Measurements from ENCODE around the gene ETV3. TPM values are rescaled to one million over a fixed set of nuclear protein-coding genes. Genes with fewer than 3 reads are reported as not detected.

ETV3 gene
- total and polyA plus RNA-seq, 8 donors = 3.8 to 30.8 (median 11.5) TPM

DNA sequence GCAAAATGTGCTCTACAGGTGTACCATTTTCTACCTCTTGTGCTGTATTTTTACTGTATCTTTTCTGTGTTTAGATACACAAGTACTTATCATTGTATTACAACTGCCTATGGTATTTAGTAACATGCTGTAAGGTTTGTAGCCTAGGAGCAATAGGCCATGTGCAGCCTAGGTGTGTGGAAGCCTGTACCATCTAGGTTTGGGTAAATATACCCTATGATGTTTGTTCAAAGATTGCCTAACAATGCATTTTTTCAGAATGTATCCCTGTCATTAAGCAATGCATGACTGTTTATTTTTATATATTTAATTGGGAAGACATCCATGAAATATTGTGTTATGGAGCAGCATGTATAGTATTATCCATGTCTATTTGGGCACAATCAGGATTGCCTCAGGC lies 49.6 kb downstream of the ETV3 start:
- Histone ChIP-seq H3K4me1 (peaks cover 3 to 15% (median 11%) of the 10 kb centered on the region in 4 donors), H3K27ac (no peak overlapping the region), H3K36me3 (no peaks in the 10 kb centered on the region), H3K27me3 (peaks cover 0 to 5% (median 0%) of the 10 kb centered on the region in 3 donors), H3K9me3 (no peaks in the 10 kb centered on the region), H3K4me3 (no peak overlapping the region)
- intact Hi-C loops (cut with DNase I; ENCODE audit: low total_unique reads) = loop anchor here (2.0 kb wide), 1 partner anchor 68 kb away; no protein-coding TSS in a partner anchor
- TF ChIP-seq POLR2AphosphoS5 (IDR thresholded peaks at IDR 0.05) = peak in 1 of 3 donors; percentile 12
- TF ChIP-seq, protein P1, sequence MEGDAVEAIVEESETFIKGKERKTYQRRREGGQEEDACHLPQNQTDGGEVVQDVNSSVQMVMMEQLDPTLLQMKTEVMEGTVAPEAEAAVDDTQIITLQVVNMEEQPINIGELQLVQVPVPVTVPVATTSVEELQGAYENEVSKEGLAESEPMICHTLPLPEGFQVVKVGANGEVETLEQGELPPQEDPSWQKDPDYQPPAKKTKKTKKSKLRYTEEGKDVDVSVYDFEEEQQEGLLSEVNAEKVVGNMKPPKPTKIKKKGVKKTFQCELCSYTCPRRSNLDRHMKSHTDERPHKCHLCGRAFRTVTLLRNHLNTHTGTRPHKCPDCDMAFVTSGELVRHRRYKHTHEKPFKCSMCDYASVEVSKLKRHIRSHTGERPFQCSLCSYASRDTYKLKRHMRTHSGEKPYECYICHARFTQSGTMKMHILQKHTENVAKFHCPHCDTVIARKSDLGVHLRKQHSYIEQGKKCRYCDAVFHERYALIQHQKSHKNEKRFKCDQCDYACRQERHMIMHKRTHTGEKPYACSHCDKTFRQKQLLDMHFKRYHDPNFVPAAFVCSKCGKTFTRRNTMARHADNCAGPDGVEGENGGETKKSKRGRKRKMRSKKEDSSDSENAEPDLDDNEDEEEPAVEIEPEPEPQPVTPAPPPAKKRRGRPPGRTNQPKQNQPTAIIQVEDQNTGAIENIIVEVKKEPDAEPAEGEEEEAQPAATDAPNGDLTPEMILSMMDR (IDR thresholded peaks at IDR 0.05) = no peak
- no peak for DNase-seq

GRCh38 chr1:157087030-157087429 lies 51.2 kb downstream of the ETV3 start:
- no peaks in the 10 kb centered on the region for H3K36me3 ChIP-seq
- peaks cover 0 to 5% (median 0%) of the 10 kb centered on the region in 3 donors for H3K27me3 ChIP-seq
- no peaks in the 10 kb centered on the region for H3K9me3 ChIP-seq
- WGBS, 5 donors = 86 to 95% (median 92%) methylated on average over 5 of the region's 5 CpGs
- no peak overlapping the region for H3K27ac ChIP-seq
- H3K4me1 ChIP-seq = peaks cover 0 to 12% (median 3%) of the 10 kb centered on the region in 4 donors
- TF ChIP-seq, protein P1 (IDR thresholded peaks at IDR 0.05) = no peak
- TF ChIP-seq POLR2A (IDR thresholded peaks at IDR 0.05) = no peak
- TF ChIP-seq EP300 (IDR thresholded peaks at IDR 0.05) = no peak
- no peak for TF ChIP-seq POLR2AphosphoS5 (IDR thresholded peaks at IDR 0.05)
- intact Hi-C loops (cut with DNase I; ENCODE audit: low total_unique reads) = no loop called here
- H3K4me3 ChIP-seq = no peak overlapping the region
- DNase-seq = no peak

- no peak overlapping the region for H3K4me3 ChIP-seq
- intact Hi-C loops (cut with DNase I; ENCODE audit: low total_unique reads) = no loop called here
- H3K27me3 ChIP-seq = peaks cover 0 to 5% (median 0%) of the 10 kb centered on the region in 3 donors
- no peak overlapping the region for H3K27ac ChIP-seq
- peaks cover 0 to 12% (median 3%) of the 10 kb centered on the region in 4 donors for H3K4me1 ChIP-seq
- H3K36me3 ChIP-seq = no peaks in the 10 kb centered on the region
- TF ChIP-seq POLR2AphosphoS5 (IDR thresholded peaks at IDR 0.05) (no peak), EP300 (IDR thresholded peaks at IDR 0.05) (no peak), POLR2A (IDR thresholded peaks at IDR 0.05) (no peak)
- TF ChIP-seq, protein P1 (IDR thresholded peaks at IDR 0.05) = no peak
- no peak for DNase-seq
- WGBS, 5 donors = 79 to 83% (median 82%) methylated on average over 6 of the region's 6 CpGs
- H3K9me3 ChIP-seq = no peaks in the 10 kb centered on the region
Measured at GRCh38 chr1:157086299-157086698, 51.9 kb downstream of the ETV3 start.

DNA sequence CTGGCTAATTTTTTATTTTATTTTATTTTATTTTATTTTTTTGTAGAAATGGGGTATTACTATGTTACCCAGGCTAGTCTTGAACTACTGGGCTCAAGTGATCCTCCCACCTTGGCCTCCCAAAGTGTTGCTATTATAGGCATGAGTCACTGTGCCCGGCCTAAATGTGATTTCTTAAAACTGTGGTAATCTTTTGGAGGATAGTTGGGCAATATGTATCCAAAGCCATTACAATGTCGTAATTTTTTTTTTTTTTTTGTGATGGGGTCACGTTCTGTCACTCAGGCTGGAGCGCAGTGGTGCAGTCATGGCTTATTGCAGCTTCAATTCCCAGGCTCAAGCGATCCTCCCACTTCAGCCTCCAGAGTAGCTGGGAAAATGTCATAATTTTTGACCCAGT lies 52.8 kb downstream of the ETV3 start:
- TF ChIP-seq, protein P1 (IDR thresholded peaks at IDR 0.05) = no peak
- no peak for TF ChIP-seq POLR2A (IDR thresholded peaks at IDR 0.05)
- no peak for TF ChIP-seq EP300 (IDR thresholded peaks at IDR 0.05)
- no peak for TF ChIP-seq POLR2AphosphoS5 (IDR thresholded peaks at IDR 0.05)
- intact Hi-C loops (cut with DNase I; ENCODE audit: low total_unique reads) = no loop called here
- 84 to 92% (median 87%) methylated on average over 5 of the region's 5 CpGs for WGBS, 5 donors
- no peak overlapping the region for H3K4me3 ChIP-seq
- peaks cover 0 to 5% (median 2%) of the 10 kb centered on the region in 4 donors for H3K4me1 ChIP-seq
- H3K27me3 ChIP-seq = no peaks in the 10 kb centered on the region
- no peaks in the 10 kb centered on the region for H3K9me3 ChIP-seq
- no peaks in the 10 kb centered on the region for H3K36me3 ChIP-seq
- no peak overlapping the region for H3K27ac ChIP-seq
- DNase-seq = no peak

Measured in stomach (tissue), 9 donors.